MM.1S (cell line): Measurements from ENCODE around the gene PCNX3.

Experiments
- EZH2 ChIP-seq: fragments of 300-600 bp; sonication (generic); optimal IDR thresholded peaks from 2 replicates; pipeline ENCODE3; 2017; ENCODE audit warnings: low read depth, mild to moderate bottlenecking, antibody characterized with exemption, low read length, mixed read lengths
- EZH2phosphoT487 ChIP-seq: fragments of 300-600 bp; sonication (generic); IDR thresholded peaks from 2 replicates; pipeline ENCODE4 v1.6.1; 2018; ENCODE audit warnings: antibody characterized with exemption, low read length
- TF ChIP-seq, protein P1 (sequence below): fragments of 300-600 bp; sonication (generic); IDR thresholded peaks from 2 replicates; pipeline ENCODE4 v1.5.1; 2016; ENCODE audit warnings: antibody characterized with exemption, low read length, mixed read lengths

DNA sequence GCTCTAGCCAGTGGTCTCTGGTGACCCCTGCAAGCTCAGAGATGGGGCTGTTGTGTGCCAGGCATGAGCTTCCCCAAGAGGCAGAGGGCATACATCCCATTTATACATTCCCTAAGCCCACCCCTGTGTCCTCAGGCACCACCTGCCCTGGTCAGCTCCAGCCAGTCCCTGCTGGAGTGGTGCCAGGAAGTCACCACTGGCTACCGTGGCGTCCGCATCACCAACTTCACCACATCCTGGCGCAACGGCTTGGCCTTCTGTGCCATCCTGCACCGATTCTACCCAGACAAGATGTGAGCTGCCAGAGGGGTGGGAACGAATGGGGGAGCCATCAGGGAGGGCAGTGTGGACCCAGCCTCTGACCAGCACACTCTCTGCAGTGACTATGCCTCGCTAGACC, 31.5 kb upstream of the PCNX3 start:
- TF ChIP-seq, protein P1, sequence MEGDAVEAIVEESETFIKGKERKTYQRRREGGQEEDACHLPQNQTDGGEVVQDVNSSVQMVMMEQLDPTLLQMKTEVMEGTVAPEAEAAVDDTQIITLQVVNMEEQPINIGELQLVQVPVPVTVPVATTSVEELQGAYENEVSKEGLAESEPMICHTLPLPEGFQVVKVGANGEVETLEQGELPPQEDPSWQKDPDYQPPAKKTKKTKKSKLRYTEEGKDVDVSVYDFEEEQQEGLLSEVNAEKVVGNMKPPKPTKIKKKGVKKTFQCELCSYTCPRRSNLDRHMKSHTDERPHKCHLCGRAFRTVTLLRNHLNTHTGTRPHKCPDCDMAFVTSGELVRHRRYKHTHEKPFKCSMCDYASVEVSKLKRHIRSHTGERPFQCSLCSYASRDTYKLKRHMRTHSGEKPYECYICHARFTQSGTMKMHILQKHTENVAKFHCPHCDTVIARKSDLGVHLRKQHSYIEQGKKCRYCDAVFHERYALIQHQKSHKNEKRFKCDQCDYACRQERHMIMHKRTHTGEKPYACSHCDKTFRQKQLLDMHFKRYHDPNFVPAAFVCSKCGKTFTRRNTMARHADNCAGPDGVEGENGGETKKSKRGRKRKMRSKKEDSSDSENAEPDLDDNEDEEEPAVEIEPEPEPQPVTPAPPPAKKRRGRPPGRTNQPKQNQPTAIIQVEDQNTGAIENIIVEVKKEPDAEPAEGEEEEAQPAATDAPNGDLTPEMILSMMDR, result no peak
- TF ChIP-seq EZH2, result no peak
- TF ChIP-seq EZH2phosphoT487, result no peak
